Glomerular visceral epithelial cell (primary cell): Measurements from ENCODE around the gene COPRS.

Experiments
- DNase-seq: peaks from one replicate; pipeline ENCODE4 v3.0.0-alpha.2; 2016; ENCODE audit errors: extremely low spot score

The COPRS gene

GRCh38 chr17:31858642-31859486, at the start of gene COPRS:
TSS of gene COPRS (minus strand) at chr17:31859244. CDS start at chr17:31859199, 45 bp downstream.
- peak; percentile 91 for DNase-seq

DNA sequence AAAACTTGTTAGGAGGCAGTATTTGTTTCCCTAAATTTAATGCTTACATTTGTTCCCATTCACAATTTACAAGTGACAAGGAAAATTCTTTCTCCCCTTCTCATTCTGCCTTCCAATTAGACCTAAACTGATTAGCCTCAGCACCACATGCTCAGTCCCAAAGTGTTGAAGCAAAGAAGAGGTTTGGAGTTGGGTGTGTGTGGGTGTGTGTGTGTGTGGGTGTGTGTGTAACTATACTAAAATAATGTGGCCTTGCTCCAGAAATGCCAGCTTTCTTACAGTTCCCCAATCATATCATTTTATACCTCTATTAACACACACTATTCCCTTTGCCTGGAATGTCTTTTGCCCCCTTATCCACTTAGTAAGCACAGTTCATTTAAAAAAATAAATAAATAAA, 49.3 kb upstream of the COPRS start:
- no peak for DNase-seq

DNA sequence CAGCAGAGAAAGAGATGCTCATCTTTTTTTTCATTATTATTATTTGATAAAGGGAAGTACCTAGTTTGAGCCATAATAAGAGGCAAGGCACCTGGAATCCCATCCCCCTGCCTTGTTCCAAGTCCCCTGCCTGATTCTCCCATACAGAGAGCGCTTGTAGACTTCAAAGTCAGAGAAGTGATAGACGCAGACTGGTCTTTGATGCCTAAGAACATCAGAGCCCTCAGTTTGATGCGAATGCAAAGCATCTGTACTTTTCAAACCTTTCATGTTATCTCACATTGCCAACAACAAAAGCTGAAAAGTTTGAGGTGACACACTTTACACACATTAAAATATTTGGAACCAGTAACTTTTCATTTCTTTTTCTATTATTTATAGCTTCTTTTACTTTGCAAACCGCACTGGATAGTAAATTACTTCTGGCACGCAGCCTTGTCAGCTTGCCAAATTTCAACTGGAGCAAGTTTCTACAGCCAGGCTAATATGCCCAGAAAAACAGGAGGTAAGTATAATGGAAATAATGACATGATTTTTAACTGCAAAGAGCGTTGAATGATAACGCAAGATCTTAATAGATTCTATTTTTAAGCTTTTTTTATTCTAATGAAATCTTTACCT, 48.4 kb upstream of the COPRS start:
- peak; percentile 33 for DNase-seq

DNA sequence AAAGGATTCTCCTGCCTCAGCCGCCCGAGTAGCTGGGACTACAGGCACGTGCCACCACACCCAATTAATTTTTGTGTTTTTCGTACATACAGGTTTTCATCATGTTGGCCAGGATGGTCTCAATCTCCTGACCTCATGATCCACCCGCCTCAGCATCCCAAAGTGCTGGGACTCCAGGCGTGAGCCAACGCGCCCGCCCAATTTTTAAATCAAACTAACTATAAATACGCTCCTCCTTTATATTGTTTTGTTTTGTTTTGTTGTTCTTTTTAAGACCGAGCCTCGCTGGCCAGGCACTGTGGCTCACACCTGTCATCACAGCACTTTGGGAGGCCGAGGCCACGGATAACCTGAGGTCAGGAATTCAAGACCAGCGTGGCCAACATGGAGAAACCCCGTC, 44.4 kb upstream of the COPRS start:
- no peak for DNase-seq

DNA sequence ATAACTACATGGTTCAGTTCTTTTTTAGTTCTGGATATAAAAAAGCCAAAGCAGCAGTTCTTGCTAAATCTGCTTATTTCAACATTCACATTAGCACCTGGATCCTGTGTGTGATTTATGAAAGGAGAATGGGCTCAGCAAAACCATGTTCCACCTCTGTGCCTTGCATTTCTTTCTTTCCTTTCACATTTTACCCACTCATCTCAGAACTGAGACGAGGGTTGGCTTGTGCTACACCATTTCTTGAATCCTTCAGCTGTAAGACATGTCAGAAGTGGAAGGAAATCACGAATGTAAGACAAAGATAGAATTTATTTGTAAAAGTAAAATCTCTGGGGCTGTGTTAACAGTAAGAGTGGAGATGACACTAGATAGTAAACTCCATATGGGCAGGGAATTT, 43.6 kb upstream of the COPRS start:
- DNase-seq = no peak

DNA sequence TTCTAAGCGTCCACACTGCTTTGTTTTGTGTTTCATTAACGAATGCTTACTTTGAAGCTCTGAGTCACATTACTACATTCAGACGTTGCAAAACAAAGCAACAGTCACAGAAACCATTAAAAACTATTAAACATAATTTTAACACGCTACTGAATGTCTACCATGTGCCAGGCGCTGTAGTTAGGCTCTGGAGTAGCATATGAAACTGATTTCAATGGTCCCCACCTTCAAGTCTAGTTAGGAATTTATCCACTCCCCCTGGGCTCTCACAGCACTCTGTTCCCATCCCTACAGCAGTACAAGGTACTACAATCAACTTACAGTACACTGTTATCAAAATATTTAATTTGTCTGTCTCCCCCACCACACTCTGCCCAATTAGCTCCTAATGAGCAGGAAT, 41.8 kb upstream of the COPRS start:
- peak; percentile 15 for DNase-seq

- no peak for DNase-seq
These were observed 29.1 kb upstream of the COPRS start for GRCh38 chr17:31888124-31888523.

DNA sequence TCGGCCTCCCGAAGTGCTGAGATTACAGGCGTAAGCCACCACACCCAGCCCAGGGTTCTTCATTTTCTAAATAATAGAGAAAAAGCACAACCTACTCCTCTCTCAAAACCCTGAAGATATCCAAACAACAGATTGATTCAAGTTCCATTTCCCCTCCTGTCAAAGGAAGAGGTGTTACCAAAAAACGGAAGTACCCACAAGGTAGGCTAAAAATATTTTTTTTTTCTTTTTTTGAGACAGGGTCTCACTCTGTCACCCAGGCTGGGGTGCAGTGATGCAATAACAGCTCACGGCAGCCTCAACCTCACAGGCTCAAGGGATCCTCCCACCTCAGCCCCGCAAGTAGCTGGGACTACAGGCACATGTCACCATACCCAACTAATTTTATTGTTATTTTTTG, 23.5 kb upstream of the COPRS start:
- no peak for DNase-seq

DNA sequence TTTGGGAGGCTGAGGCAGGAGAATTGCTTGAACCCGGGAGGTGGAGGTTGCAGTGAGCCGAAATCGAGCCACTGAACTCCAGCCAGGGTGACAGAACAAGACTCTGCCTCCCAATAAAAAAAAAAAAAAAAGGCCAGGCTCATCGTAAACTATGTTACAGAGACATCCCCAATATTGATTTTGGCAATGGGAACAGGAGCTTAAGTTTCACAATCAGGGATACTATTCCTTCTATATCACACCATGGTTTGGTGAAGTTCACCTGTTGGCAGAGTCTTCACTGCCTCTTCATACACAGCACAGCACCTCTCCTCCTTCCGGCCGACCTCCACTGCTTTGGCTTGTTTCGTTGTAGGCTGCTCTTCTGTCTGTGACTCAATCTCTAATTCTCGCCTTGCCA, 21.3 kb upstream of the COPRS start:
- no peak for DNase-seq

GRCh38 chr17:31878703-31879073, 19.6 kb upstream of the COPRS start:
- DNase-seq = no peak

DNA sequence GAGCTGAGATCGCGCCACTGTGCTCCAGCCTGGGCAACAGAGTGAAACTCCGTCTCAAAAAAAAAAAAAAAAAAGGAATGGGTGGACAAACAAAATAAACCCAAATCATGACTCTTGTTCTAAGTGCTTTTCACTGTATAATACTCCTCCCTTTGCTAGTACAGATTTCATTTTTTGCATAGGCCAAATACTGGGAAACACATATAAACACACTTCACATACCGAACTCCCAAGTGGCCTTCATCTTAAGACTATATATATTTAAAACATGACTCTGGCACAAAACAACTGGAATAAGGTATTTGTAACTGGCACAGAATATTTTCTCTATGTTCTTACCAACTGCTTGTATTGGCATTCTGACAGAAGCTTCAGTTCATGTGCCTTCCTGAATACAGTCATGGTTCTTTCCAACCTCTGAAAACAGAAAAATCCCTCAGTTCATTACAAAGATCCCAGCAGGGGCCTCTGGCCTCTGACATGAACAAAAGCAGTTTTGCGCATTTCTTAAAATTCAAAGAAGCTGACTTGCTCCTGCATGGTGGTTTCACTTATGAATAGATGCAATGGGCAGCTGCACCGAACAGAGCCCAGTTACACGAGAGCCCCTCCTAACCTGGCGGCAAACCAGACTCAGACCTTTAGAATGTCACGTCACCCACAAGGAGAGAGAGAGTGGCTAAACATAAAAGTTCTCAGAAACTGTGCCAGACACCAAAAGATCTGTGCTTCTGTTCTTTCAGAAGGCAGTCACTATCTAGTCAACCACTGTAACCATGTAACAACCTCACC, 19.1 kb upstream of the COPRS start:
- peak; percentile 88 for DNase-seq

- DNase-seq = peak; percentile 53
These were observed 18.3 kb upstream of the COPRS start for GRCh38 chr17:31877341-31877740.

DNA sequence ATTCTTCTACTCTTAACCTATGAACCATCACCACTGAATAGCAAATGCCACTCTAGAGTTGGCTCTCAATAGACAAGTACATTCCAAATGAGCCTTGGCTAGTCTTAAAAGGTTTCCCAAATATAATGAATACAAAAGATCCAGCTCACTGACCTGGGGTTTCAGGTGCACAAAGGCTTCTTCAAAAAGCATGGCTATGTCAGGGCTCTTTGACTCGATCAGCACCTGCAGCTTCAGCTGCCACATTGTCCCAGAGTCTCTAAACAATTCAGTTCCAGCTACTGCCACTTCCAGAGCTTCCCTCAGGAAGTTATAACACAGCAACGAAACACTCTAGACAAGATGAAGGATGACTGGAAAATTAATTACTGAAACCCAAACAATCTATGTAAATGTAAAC, 16.0 kb upstream of the COPRS start:
- no peak for DNase-seq

- DNase-seq = no peak
These were observed 10.9 kb upstream of the COPRS start for GRCh38 chr17:31869797-31870568.

DNA sequence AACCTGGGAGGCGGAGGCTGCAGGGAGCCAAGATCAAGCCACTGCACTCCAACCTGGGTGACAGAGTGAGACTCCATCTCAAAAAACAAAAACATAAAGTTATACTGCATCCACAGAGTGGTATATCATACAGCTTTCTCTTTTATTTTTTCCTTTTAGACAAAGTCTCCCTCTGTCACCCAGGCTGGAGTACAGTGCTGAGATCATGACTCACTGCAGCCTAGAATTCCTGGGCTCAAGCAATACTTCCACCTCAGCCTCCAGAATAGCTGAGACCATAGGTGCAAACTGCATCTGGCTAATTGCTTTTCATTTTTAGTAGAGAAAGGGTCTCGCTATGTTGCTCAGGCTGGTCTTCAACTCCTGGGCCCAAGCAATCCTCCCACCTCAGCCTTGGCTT, 10.0 kb upstream of the COPRS start:
- no peak for DNase-seq

GRCh38 chr17:31859487-31860008, 504 bp upstream of the COPRS start:
- no peak for DNase-seq

- DNase-seq = no peak
These were observed 963 bp downstream of the COPRS start for GRCh38 chr17:31857920-31858641.

- DNase-seq = no peak
These were observed 2.3 kb downstream of the COPRS start for GRCh38 chr17:31856750-31857149.

DNA sequence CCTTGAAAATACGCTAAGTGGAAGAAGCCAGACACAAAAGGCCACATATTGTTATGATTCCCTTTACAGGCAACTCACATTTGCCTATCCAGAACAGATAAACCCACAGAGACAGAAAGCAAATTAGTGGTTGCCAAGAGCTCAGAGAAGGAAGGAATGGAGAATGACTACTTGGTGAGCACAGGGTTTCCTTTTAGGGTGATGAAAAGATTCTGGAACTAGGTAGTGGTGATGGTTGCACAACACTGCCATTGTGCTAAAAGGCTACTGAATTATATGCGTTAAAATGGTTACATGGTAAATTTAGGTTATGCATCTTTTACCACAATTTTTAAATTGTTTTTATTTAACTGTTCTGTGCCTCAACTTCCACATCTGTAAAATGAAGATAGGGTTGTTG, 4.4 kb downstream of the COPRS start:
- no peak for DNase-seq

- DNase-seq = no peak
These were observed 5.1 kb downstream of the COPRS start for GRCh38 chr17:31853911-31854470.

GRCh38 chr17:31845291-31845690, 13.8 kb downstream of the COPRS start:
- no peak for DNase-seq
